ENCODE results near the gene TMEM200B.

TMEM200B gene

DNA sequence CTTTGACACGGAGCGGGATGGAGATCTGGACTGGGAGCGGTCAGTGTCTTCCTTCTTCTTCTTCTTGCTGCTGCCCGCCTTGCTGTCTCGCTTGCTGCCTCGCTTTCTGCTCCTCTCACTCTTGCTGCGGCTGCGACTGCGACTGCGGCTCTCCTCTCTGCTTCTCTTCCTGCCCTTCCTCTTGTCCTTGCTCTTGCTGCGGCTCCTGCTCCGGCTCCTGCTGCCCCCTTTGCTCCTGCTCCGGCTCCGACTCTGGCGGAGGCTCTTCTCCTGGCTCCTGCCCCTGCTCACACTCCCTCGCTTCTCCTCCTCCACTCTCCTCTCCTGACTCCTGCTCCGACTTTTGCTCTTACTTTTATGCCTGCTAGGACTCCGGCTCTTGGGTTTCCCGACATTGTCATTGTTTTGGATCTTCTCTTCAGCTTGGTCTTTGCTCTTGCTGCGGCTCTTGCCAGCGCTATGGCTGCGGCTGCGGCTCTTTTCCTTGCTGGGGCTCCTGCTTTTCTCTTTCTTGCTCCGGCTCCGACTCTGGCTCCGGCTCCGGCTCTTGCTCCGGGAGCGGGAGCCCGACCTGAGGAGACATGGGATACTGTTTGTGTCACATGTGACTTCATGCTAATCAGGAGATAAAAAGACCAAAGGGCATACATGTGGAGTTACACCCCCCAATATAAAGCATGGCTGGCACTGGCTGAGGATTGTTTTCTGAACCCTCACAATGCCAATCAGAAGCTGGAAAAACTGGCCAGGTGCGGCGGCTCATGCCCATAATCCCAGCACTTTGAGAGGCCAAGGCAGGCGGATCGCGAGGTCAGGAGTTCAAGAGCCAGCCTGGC, 25.2 kb upstream of the TMEM200B start:
- Histone ChIP-seq H3K27ac (no peak overlapping the region), H3K27me3 (no peaks in the 10 kb centered on the region), H3K36me3 (peaks cover 99% of the 10 kb centered on the region), H3K4me1 (ENCODE audit: control insufficient read depth in 1 of 2, insufficient read depth in 1 of 2, low read depth in 1 of 2, low read length in 1 of 2) (no peaks in the 10 kb centered on the region), H3K4me3 (ENCODE audit: low read depth in 1 of 2, low read length in 1 of 2) (no peak overlapping the region), H3K9me3 (peaks cover 9% of the 10 kb centered on the region)
- TF ChIP-seq, protein P1, sequence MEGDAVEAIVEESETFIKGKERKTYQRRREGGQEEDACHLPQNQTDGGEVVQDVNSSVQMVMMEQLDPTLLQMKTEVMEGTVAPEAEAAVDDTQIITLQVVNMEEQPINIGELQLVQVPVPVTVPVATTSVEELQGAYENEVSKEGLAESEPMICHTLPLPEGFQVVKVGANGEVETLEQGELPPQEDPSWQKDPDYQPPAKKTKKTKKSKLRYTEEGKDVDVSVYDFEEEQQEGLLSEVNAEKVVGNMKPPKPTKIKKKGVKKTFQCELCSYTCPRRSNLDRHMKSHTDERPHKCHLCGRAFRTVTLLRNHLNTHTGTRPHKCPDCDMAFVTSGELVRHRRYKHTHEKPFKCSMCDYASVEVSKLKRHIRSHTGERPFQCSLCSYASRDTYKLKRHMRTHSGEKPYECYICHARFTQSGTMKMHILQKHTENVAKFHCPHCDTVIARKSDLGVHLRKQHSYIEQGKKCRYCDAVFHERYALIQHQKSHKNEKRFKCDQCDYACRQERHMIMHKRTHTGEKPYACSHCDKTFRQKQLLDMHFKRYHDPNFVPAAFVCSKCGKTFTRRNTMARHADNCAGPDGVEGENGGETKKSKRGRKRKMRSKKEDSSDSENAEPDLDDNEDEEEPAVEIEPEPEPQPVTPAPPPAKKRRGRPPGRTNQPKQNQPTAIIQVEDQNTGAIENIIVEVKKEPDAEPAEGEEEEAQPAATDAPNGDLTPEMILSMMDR (IDR thresholded peaks at IDR 0.05), result no peak

DNA sequence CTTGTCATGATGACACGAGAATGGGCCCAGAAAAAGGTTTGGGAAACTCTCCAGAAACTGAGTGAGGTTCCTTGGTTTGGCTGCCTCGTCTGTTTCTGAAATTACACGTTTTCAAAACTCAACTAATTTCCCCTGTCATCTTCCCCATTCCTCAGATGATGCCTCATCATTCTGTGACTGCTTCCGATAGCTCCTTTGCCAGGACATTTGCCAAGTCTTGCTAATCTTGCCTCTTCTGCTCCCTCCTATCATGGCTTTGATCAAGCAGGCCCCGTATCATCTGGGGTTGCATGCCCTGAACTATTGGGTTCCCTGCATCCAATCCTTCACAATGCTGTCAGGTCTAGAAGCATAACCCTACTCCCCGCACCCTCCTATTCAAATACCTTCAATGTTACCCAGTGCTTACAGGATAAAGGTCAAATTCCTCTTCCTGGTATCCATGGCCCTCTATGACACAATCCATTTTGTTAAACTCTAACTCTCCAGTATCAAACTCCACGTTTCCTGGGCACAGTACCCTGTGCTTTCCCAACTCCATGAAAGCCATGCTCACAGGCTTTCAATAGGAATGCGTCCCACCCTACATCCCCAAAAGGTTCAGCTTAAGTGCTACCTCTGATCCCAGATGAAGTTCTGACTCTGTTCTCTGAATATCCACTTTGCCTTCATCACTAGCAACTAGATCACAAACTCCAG, 22.2 kb upstream of the TMEM200B start:
- no peak overlapping the region for H3K4me3 ChIP-seq (ENCODE audit: low read depth in 1 of 2, low read length in 1 of 2)
- peaks cover 70% of the 10 kb centered on the region for H3K36me3 ChIP-seq
- TF ChIP-seq, protein P1 (IDR thresholded peaks at IDR 0.05), result no peak
- no peaks in the 10 kb centered on the region for H3K27me3 ChIP-seq
- no peaks in the 10 kb centered on the region for H3K4me1 ChIP-seq (ENCODE audit: control insufficient read depth in 1 of 2, insufficient read depth in 1 of 2, low read depth in 1 of 2, low read length in 1 of 2)
- H3K27ac ChIP-seq, result no peak overlapping the region
- H3K9me3 ChIP-seq, result peaks cover 9% of the 10 kb centered on the region

DNA sequence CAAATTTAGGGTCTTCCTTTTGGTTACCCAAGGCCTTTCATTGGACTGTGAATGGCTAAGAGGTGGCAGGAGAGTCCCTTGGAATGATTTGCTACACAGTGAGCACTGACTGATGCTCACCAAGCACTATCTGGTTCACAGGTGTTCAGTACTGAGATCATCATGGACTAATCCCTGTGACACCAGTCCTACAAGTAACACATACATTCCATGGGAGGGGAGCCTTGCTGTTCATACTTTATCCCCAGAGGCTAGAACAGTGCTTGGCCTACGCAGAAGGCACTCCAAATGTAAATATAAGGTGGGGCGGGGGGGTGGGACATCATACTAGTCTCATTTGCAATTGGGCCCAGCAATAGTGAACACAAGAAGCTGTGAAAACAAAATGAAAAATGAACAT, 20.5 kb upstream of the TMEM200B start:
- Histone ChIP-seq H3K36me3 (peaks cover 53% of the 10 kb centered on the region), H3K4me3 (ENCODE audit: low read depth in 1 of 2, low read length in 1 of 2) (no peak overlapping the region), H3K9me3 (peaks cover 9% of the 10 kb centered on the region), H3K27ac (no peak overlapping the region), H3K4me1 (ENCODE audit: control insufficient read depth in 1 of 2, insufficient read depth in 1 of 2, low read depth in 1 of 2, low read length in 1 of 2) (no peaks in the 10 kb centered on the region), H3K27me3 (no peaks in the 10 kb centered on the region)
- TF ChIP-seq, protein P1 (IDR thresholded peaks at IDR 0.05), result no peak

DNA sequence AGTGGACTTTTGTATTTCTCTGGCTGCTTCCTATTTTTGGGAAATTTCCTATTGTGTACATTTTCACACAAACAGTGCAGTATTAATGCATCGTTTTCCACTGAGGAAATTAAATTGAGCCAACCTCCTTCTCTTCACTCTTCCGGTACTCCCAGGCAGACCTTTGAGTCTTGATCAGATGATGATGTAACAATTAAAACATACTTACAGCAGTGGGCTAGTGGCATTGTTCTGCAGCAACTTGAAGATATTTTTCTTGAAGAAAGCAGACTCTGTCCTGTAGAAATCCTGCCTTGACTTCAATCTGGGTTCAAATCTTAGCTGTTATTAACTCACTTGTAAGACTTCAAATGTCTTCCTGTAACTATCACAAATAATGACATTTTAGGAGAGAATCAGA, 19.0 kb upstream of the TMEM200B start:
- Histone ChIP-seq H3K36me3 (peaks cover 38% of the 10 kb centered on the region), H3K9me3 (no peaks in the 10 kb centered on the region), H3K4me3 (ENCODE audit: low read depth in 1 of 2, low read length in 1 of 2) (no peak overlapping the region), H3K27ac (no peak overlapping the region), H3K27me3 (no peaks in the 10 kb centered on the region), H3K4me1 (ENCODE audit: control insufficient read depth in 1 of 2, insufficient read depth in 1 of 2, low read depth in 1 of 2, low read length in 1 of 2) (no peaks in the 10 kb centered on the region)
- TF ChIP-seq, protein P1 (IDR thresholded peaks at IDR 0.05), result no peak

DNA sequence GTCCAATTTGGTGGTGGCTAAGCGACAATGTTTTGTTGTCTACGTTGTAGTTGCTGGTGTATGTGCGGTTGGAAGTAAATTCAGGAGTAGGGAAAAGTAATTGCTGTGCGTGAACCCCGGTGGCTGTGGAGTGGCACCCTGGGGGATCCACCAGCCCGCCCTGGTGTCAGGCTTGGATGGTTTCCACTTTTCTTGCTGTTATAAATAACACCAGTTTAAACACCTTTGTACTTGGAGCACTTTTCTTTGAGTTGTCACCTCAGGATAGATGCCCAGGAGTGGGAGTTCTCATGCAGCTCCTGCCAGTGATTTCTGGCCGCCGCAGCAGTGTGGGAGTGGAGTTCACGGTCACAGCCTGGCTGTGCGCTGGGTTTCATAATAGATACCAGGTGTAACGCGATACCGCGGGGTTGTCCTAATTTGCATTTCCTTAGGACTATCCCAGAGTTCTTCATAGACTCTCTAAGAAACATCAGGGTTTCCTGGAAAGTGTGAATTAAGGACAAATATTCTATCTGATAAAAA, 12.8 kb upstream of the TMEM200B start:
- Histone ChIP-seq H3K4me1 (ENCODE audit: control insufficient read depth in 1 of 2, insufficient read depth in 1 of 2, low read depth in 1 of 2, low read length in 1 of 2) (no peaks in the 10 kb centered on the region), H3K36me3 (no peaks in the 10 kb centered on the region), H3K9me3 (no peaks in the 10 kb centered on the region), H3K27ac (no peak overlapping the region), H3K27me3 (peaks cover 44% of the 10 kb centered on the region), H3K4me3 (ENCODE audit: low read depth in 1 of 2, low read length in 1 of 2) (no peak overlapping the region)
- TF ChIP-seq, protein P1 (IDR thresholded peaks at IDR 0.05), result no peak
